Smooth muscle cell (in vitro differentiated cells): Measurements from ENCODE around the gene SLFN5. TPM values are rescaled to one million over a fixed set of nuclear protein-coding genes. Genes with fewer than 3 reads are reported as not detected.
"Not testable (repeated sequence)": the region's sequence is repeated elsewhere in the genome, so short reads cannot be mapped to it uniquely, and the experiment has no call there.

Experiments
- DNase-seq: peaks from one replicate; lab custom pipeline; 2025; ENCODE audit not compliant: unreplicated experiment; lab: John Stamatoyannopoulos, UW
- H2AFZ ChIP-seq: fragments of 200-600 bp; sonication (generic); 2 replicates; pipeline ENCODE4 v1.6.0; 2016; ENCODE audit warnings: antibody characterized with exemption, low read depth, mild to moderate bottlenecking
- H3F3A ChIP-seq: fragments of 200-600 bp; sonication (generic); 2 replicates; pipeline ENCODE4 v1.6.0; 2017; ENCODE audit warnings: antibody characterized with exemption, low read depth
- H3K27ac ChIP-seq: fragments of 200-600 bp; sonication (generic); 2 replicates; pipeline ENCODE4 v1.5.1; 2016; ENCODE audit warnings: low read depth, mild to moderate bottlenecking
- H3K27me3 ChIP-seq: fragments of 200-600 bp; sonication (generic); 2 replicates; pipeline ENCODE4 v1.6.1; 2016; ENCODE audit warnings: low read depth, mild to moderate bottlenecking
- H3K36me3 ChIP-seq: fragments of 200-600 bp; sonication (generic); 2 replicates; pipeline ENCODE4 v1.5.1; 2016; ENCODE audit warnings: low read depth
- H3K4me1 ChIP-seq: fragments of 200-600 bp; sonication (generic); 2 replicates; pipeline ENCODE4 v1.5.1; 2016; ENCODE audit warnings: low read depth
- H3K4me2 ChIP-seq: fragments of 200-600 bp; sonication (generic); 2 replicates; pipeline ENCODE4 v1.6.0; 2016; ENCODE audit warnings: mild to moderate bottlenecking
- H3K4me3 ChIP-seq: fragments of 200-600 bp; sonication (generic); 2 replicates; pipeline ENCODE4 v1.5.1; 2016; ENCODE audit warnings: mild to moderate bottlenecking
- H3K79me2 ChIP-seq: fragments of 200-600 bp; sonication (generic); 2 replicates; pipeline ENCODE4 v1.6.0; 2016; ENCODE audit warnings: low read depth, mild to moderate bottlenecking
- H3K9ac ChIP-seq: fragments of 200-600 bp; sonication (generic); 2 replicates; pipeline ENCODE4 v1.6.0; 2016; ENCODE audit warnings: low read depth
- H3K9me3 ChIP-seq: fragments of 200-600 bp; sonication (generic); replicated peaks from 2 replicates; pipeline ENCODE4 v1.5.1; 2016; ENCODE audit warnings: low read depth
- H4K20me1 ChIP-seq: fragments of 200-600 bp; sonication (generic); 2 replicates; pipeline ENCODE4 v1.6.0; 2016; ENCODE audit warnings: low read depth
- CTCF ChIP-seq: fragments of 200-600 bp; sonication (generic); IDR thresholded peaks from 2 replicates; pipeline ENCODE4 v1.5.1; 2017; ENCODE audit warnings: borderline replicate concordance, mild to moderate bottlenecking, antibody characterized with exemption; ENCODE audit not compliant: insufficient read depth, poor library complexity, severe bottlenecking
- WGBS: methylation state at CpG from one replicate; pipeline ENCODE4 v1.1.7; 2016; ENCODE audit warnings: low lambda C conversion rate; 5-methylcytosine and 5-hydroxymethylcytosine counted together
- polyA plus RNA-seq: library from polyadenylated mRNA; unstranded; fragments of >200 nt; fragmentation: Nextera tagmentation; extraction: Ambion mirVana; gene quantifications from 2 replicates; pipeline ENCODE4 v1.2.1, GENCODE V29; 2016
- total RNA-seq: library from RNA; depleted of rRNA; stranded (reverse); fragments of >200 nt; gene quantifications from 2 replicates; pipeline ENCODE4 v1.2.3, GENCODE V29; 2014

SLFN5 gene
- total and polyA plus RNA-seq, 2 experiments from 2014 or later = 8.8 to 16.0 TPM

GRCh38 chr17:35257208-35257659, 14.4 kb downstream of the SLFN5 start:
- no peak overlapping the region for H3K27ac ChIP-seq

GRCh38 chr17:35259001-35259400, 16.1 kb downstream of the SLFN5 start:
- Histone ChIP-seq H3K27me3 (no peaks in the 10 kb centered on the region), H3K9ac (no peak overlapping the region), H3K4me1 (no peaks in the 10 kb centered on the region), H4K20me1 (peaks cover 42% of the 10 kb centered on the region), H3K36me3 (peaks cover 3% of the 10 kb centered on the region), H3K27ac (no peak overlapping the region), H3K4me3 (no peak overlapping the region), H3F3A (no peaks in the 10 kb centered on the region), H2AFZ (no peak overlapping the region), H3K79me2 (peaks cover 7% of the 10 kb centered on the region), H3K9me3 (no peaks in the 10 kb centered on the region), H3K4me2 (no peak overlapping the region)
- no peak for DNase-seq
- WGBS = 92% methylated on average over 6 of the region's 6 CpGs
- no peak for TF ChIP-seq CTCF

More at GRCh38 chr17:35257208-35257659, 14.4 kb downstream of the SLFN5 start:
- Histone ChIP-seq H3K9ac (no peak overlapping the region), H3K27me3 (no peaks in the 10 kb centered on the region), H3K4me2 (no peak overlapping the region), H4K20me1 (peaks cover 60% of the 10 kb centered on the region), H3K4me3 (no peak overlapping the region), H3K79me2 (peaks cover 7% of the 10 kb centered on the region), H3F3A (no peaks in the 10 kb centered on the region), H3K4me1 (no peaks in the 10 kb centered on the region), H3K36me3 (no peaks in the 10 kb centered on the region), H2AFZ (no peak overlapping the region), H3K9me3 (no peaks in the 10 kb centered on the region)
- no peak for TF ChIP-seq CTCF
- DNase-seq = no peak
- WGBS = 87% methylated on average over 4 of the region's 4 CpGs

- no peak for DNase-seq
- Histone ChIP-seq H2AFZ (no peak overlapping the region), H3K36me3 (peaks cover 3% of the 10 kb centered on the region), H3F3A (no peaks in the 10 kb centered on the region), H3K27me3 (no peaks in the 10 kb centered on the region), H3K9me3 (no peaks in the 10 kb centered on the region), H3K27ac (no peak overlapping the region), H3K9ac (no peak overlapping the region), H3K4me1 (no peaks in the 10 kb centered on the region), H4K20me1 (peaks cover 3% of the 10 kb centered on the region), H3K4me3 (no peak overlapping the region), H3K4me2 (no peak overlapping the region), H3K79me2 (no peaks in the 10 kb centered on the region)
- 93% methylated on average over 5 of the region's 5 CpGs for WGBS
- no peak for TF ChIP-seq CTCF
Observed at GRCh38 chr17:35265071-35265470, 22.2 kb downstream of the SLFN5 start.

DNA sequence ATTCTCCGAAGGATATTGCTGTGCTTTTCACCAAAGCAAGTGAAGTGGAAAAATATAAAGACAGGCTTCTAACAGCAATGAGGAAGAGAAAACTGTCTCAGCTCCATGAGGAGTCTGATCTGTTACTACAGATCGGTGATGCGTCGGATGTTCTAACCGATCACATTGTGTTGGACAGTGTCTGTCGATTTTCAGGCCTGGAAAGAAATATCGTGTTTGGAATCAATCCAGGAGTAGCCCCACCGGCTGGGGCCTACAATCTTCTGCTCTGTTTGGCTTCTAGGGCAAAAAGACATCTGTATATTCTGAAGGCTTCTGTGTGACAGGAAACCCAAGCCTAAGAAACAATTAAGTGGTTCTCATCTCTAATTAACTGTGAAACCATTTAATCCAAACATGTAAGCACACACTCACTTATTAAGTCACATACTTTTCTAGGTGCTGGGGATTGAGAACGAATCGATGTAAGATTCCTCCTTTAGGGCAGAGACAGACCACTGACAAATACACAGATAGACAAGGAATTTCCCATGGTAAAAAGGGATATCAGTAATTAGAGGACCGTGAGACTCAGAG, 22.8 kb downstream of the SLFN5 start:
- no peaks in the 10 kb centered on the region for H3F3A ChIP-seq
- H3K36me3 ChIP-seq = peaks cover 3% of the 10 kb centered on the region
- no peak for DNase-seq
- no peak overlapping the region for H3K9ac ChIP-seq
- H2AFZ ChIP-seq = no peak overlapping the region
- H4K20me1 ChIP-seq = no peaks in the 10 kb centered on the region
- no peak overlapping the region for H3K27ac ChIP-seq
- WGBS = 84% methylated on average over 11 of the region's 11 CpGs
- no peak overlapping the region for H3K4me2 ChIP-seq
- no peak overlapping the region for H3K4me3 ChIP-seq
- no peaks in the 10 kb centered on the region for H3K27me3 ChIP-seq
- TF ChIP-seq CTCF = no peak
- no peaks in the 10 kb centered on the region for H3K4me1 ChIP-seq
- H3K79me2 ChIP-seq = no peaks in the 10 kb centered on the region
- no peaks in the 10 kb centered on the region for H3K9me3 ChIP-seq

DNA sequence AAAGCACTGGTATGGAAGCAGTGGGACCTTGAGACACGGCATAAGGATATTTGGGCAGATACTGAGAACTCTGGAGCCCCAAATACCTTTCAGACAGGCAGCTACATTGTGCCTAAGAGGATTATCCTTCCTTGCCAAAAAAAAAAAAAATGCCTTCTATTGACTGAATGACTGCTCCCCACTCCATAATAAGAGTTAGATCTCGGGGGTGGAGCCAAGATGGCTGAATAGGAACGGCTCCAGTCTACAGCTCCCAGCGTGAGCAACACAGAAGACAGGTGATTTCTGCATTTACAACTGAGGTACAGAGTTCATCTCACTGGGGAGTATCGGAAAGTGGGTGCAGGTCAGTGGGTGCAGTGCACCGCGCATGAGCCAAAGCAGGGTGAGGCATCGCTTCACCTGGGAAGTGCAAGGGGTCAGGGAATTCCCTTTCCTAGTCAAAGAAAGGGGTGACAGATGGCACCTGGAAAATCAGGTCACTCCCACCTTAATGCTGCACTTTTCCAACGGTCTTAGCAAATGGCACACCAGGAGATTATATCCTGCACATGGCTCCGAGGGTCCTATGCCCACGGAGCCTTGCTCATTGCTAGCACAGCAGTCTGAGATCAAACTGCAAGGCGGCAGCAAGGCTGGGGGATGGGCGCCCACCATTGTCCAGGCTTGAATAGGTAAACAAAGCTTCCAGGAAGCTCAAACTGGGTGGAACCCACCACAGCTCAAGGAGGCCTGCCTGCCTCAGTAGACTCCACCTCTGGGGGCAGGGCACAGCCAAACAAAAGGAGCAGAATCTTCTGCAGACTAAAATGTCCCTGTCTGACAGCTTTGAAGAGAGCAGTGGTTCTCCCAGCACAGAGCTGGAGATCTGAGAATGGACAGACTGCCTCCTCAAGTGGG, 31.5 kb downstream of the SLFN5 start:
- H2AFZ ChIP-seq, H3F3A ChIP-seq, H3K4me3 ChIP-seq, H3K4me2 ChIP-seq, H3K27ac ChIP-seq, H3K27me3 ChIP-seq, H3K36me3 ChIP-seq, H3K4me1 ChIP-seq, H3K79me2 ChIP-seq, H3K9ac ChIP-seq, DNase-seq, H3K9me3 ChIP-seq, H4K20me1 ChIP-seq: not testable (repeated sequence)
- 78% methylated on average over 13 of the region's 13 CpGs for WGBS
